HepG2 (cell line): ENCODE results near the gene SLC7A4. TPM values are rescaled to one million over a fixed set of nuclear protein-coding genes. Genes with fewer than 3 reads are reported as not detected.

Experiments used
- ATAC-seq: fragments of 200-7000 bp; cut with Tn5 transposase; 3 replicates; pipeline ENCODE4 v1.9.1; 2020; ENCODE audit warnings: mild to moderate bottlenecking, moderate library complexity
- BruUV-seq: library from RNA; stranded (reverse); fragments of 400-500 nt; replicated peaks from 2 replicates; lab custom pipeline; 2021; lab: Mats Ljungman, UMichigan
- CTCF ChIA-PET: fragments of 300-600 bp; formaldehyde crosslinking; extraction: SDS; loops from one replicate; lab custom pipeline; 2021; ENCODE audit warnings: low total read pairs, inconsistent platforms, low intra/inter-chr PET ratio; lab: Yijun Ruan, JAX
- POLR2A ChIA-PET: fragments of 350-600 bp; sonication (Branson Sonifier 250); formaldehyde crosslinking; loops from one replicate; lab custom pipeline; 2020; ENCODE audit warnings: antibody characterized with exemption, inconsistent platforms; lab: Yijun Ruan, JAX
- DNase-seq: peaks from one replicate; pipeline ENCODE4 v3.0.0-alpha.2; 2015; ENCODE audit warnings: low spot score
- FAIRE-seq: peaks from 3 replicates; lab custom pipeline; 2011; peaks lifted over from hg19 to GRCh38; lab: Jason Lieb, UNC
- H2AFZ ChIP-seq: one replicate; pipeline ENCODE4 v1.6.1; 2011; ENCODE audit warnings: low read length, inconsistent platforms
- H3K27ac ChIP-seq: fragments of 300-600 bp; 3 replicates; pipeline ENCODE4 v1.8.0; 2011; ENCODE audit warnings: mixed run types, mild to moderate bottlenecking, mixed read lengths, low read length, inconsistent platforms; ENCODE audit not compliant: insufficient read depth; ENCODE audit errors: extremely low read length
- H3K27me3 ChIP-seq, 2 experiments: fragments of 200-600 bp in 1 of 2; 2 replicates in 1 of 2; 3 replicates in 1 of 2; pipeline versions ENCODE4 v1.6.0 to v1.8.0; 2011; ENCODE audit warnings: low read length in 2 of 2, mild to moderate bottlenecking in 2 of 2, moderate library complexity in 2 of 2, inconsistent platforms in 1 of 2; ENCODE audit not compliant: insufficient read depth in 2 of 2, control insufficient read depth in 1 of 2
- H3K36me3 ChIP-seq, 2 experiments: fragments of 200-600 bp in 1 of 2; replicated peaks in 1 of 2; 2 replicates in 1 of 2; 3 replicates in 1 of 2; pipeline versions ENCODE4 v1.5.1 to v1.8.0; 2011; ENCODE audit warnings: low read length in 2 of 2, inconsistent platforms in 1 of 2; ENCODE audit not compliant: insufficient read depth in 2 of 2, control insufficient read depth in 1 of 2
- H3K4me1 ChIP-seq: 2 replicates; pipeline ENCODE4 v1.5.1; 2012; ENCODE audit warnings: low read length, inconsistent platforms; ENCODE audit not compliant: insufficient read depth
- H3K4me2 ChIP-seq: 2 replicates; pipeline ENCODE4 v1.6.0; 2011; ENCODE audit warnings: low read depth, low read length, inconsistent platforms
- H3K4me3 ChIP-seq, 3 experiments: fragments of 200-600 bp in 1 of 3; sonication (generic), shearing (Covaris generic) in 1 of 3; replicated peaks in 1 of 3; 2 replicates each; pipeline ENCODE4 v1.5.1; 2011 to 2016; ENCODE audit warnings: low read length in 3 of 3, inconsistent platforms in 2 of 3, low read depth in 2 of 3, mild to moderate bottlenecking in 2 of 3, control low read depth in 1 of 3, mixed read lengths in 1 of 3; ENCODE audit not compliant: insufficient read depth in 1 of 3
- H3K79me2 ChIP-seq: one replicate; pipeline ENCODE4 v1.6.1; 2011; ENCODE audit warnings: low read length, inconsistent platforms; ENCODE audit not compliant: insufficient read depth
- H3K9ac ChIP-seq: 2 replicates; pipeline ENCODE4 v1.6.0; 2011; ENCODE audit warnings: mild to moderate bottlenecking, low read depth, low read length, inconsistent platforms; ENCODE audit not compliant: insufficient read depth
- H3K9me3 ChIP-seq: 2 replicates; pipeline ENCODE4 v1.5.1; 2012; ENCODE audit warnings: mild to moderate bottlenecking, low read length
- H4K20me1 ChIP-seq: 2 replicates; pipeline ENCODE4 v1.6.0; 2011; ENCODE audit warnings: inconsistent platforms, mild to moderate bottlenecking, low read length, moderate library complexity; ENCODE audit not compliant: insufficient read depth
- ATM ChIP-seq: fragments of 450-650 bp; IDR thresholded peaks from 2 replicates; pipeline ENCODE4 v1.7.1; 2017; ENCODE audit warnings: mild to moderate bottlenecking, borderline replicate concordance
- GMEB2 ChIP-seq: IDR thresholded peaks from 2 replicates; pipeline ENCODE4 v1.6.1; 2016; ENCODE audit warnings: missing biosample characterization, missing genetic modification reagents, low read depth
- JARID2 ChIP-seq: sonication (generic); formaldehyde crosslinking; IDR thresholded peaks from 2 replicates; pipeline ENCODE4 v1.8.1; 2023; ENCODE audit warnings: missing genetic modification reagents, inconsistent platforms; ENCODE audit not compliant: insufficient replicate concordance
- KIAA2018 ChIP-seq: sonication (generic); formaldehyde crosslinking; IDR thresholded peaks from 2 replicates; pipeline ENCODE4 v1.5.0; 2020; ENCODE audit warnings: mild to moderate bottlenecking, missing genetic modification reagents, borderline replicate concordance
- KLF15 ChIP-seq: sonication (generic); formaldehyde crosslinking; IDR thresholded peaks from 2 replicates; pipeline ENCODE4 v1.8.1; 2023; ENCODE audit warnings: borderline replicate concordance, mild to moderate bottlenecking, inconsistent platforms, missing genetic modification reagents, mixed read lengths
- PAX8 ChIP-seq: sonication (generic); formaldehyde crosslinking; IDR thresholded peaks from 2 replicates; pipeline ENCODE4 v1.8.0; 2022; ENCODE audit warnings: mild to moderate bottlenecking, missing genetic modification reagents, borderline replicate concordance
- REL ChIP-seq: sonication (generic); formaldehyde crosslinking; conservative IDR thresholded peaks from 2 replicates; pipeline ENCODE4 v1.8.0; 2022; ENCODE audit warnings: mild to moderate bottlenecking, missing genetic modification reagents, moderate library complexity
- ZFY ChIP-seq: sonication (generic); formaldehyde crosslinking; IDR thresholded peaks from 2 replicates; pipeline ENCODE4 v1.4.0; 2020; ENCODE audit warnings: missing genetic modification reagents
- ZIK1 ChIP-seq: sonication (generic); formaldehyde crosslinking; IDR thresholded peaks from 2 replicates; pipeline ENCODE4 v1.5.0; 2020; ENCODE audit warnings: mild to moderate bottlenecking, low read depth, missing genetic modification reagents, borderline replicate concordance
- ZKSCAN5 ChIP-seq: sonication (generic); formaldehyde crosslinking; IDR thresholded peaks from 2 replicates; pipeline ENCODE4 v1.5.1; 2020; ENCODE audit warnings: mild to moderate bottlenecking, missing genetic modification reagents
- ZNF234 ChIP-seq: sonication (generic); formaldehyde crosslinking; conservative IDR thresholded peaks from 2 replicates; pipeline ENCODE4 v1.5.1; 2020; ENCODE audit warnings: mild to moderate bottlenecking, missing genetic modification reagents
- ZNF3 ChIP-seq: IDR thresholded peaks from 2 replicates; pipeline ENCODE4 v1.7.0; 2017; ENCODE audit warnings: inconsistent platforms
- ZNF598 ChIP-seq: sonication (generic); formaldehyde crosslinking; IDR thresholded peaks from 2 replicates; pipeline ENCODE4 v1.5.1; 2020; ENCODE audit warnings: mild to moderate bottlenecking, missing genetic modification reagents, borderline replicate concordance
- ZNF670 ChIP-seq: sonication (generic); formaldehyde crosslinking; IDR thresholded peaks from 2 replicates; pipeline ENCODE4 v1.8.0; 2022; ENCODE audit warnings: mild to moderate bottlenecking, missing genetic modification reagents, borderline replicate concordance
- WGBS: methylation state at CpG from one replicate; pipeline ENCODE4 v1.1.6; 2017; ENCODE audit warnings: low lambda C conversion rate; 5-methylcytosine and 5-hydroxymethylcytosine counted together
- in situ Hi-C: cut with HindIII; loops from 2 replicates; pipeline ENCODE4 v1.10.0; 2017; ENCODE audit warnings: low pct_unique_long_range_greater_than_20kb; ENCODE audit not compliant: extremely low pct_ligation_motif_present
- intact Hi-C: fragments of 100-400 bp; cut with micrococcal nuclease; formaldehyde crosslinking; loops from one replicate; pipeline ENCODE4 v1.10.0; 2022; ENCODE audit not compliant: unreplicated experiment
- polyA plus RNA-seq, 8 experiments: library from polyadenylated mRNA; depleted of rRNA in 3 of 8; stranded (reverse) in 7 of 8; unstranded in 1 of 8; fragments of >200 nt; fragmentation: Illumina TruSeq in 4 of 8; extraction: Trizol in 4 of 8; gene quantifications; 2 replicates each; pipeline versions ENCODE4 v1.2.1 to v1.2.3, GENCODE V29; 2011 to 2016; ENCODE audit warnings: low read depth in 4 of 8, missing spikeins in 1 of 8, mixed read lengths in 1 of 8; ENCODE audit not compliant: insufficient read depth in 1 of 8
- total RNA-seq, 5 experiments: library from RNA; depleted of rRNA; stranded (reverse); fragments of >200 nt; fragmentation: Illumina TruSeq; extraction: Trizol; gene quantifications; 2 replicates each; pipeline ENCODE4 v1.2.3, GENCODE V29; 2016; ENCODE audit warnings: low read depth in 1 of 5

The SLC7A4 gene
- total and polyA plus RNA-seq, 2 of the 13 experiments (the other 11 are each of a cell fraction or from before 2014, with no cell fraction given) = not detected

- TF ChIP-seq GMEB2 (CRISPR knock-in tag) (no peak), JARID2 (CRISPR knock-in tag) (no peak), ZNF234 (CRISPR knock-in tag) (no peak), ZNF670 (CRISPR knock-in tag) (no peak), KLF15 (CRISPR knock-in tag) (no peak)
Measured at GRCh38 chr22:21047730-21048129, 15.4 kb upstream of the SLC7A4 start (continued).

GRCh38 chr22:21047035-21047661 lies 14.8 kb upstream of the SLC7A4 start:
- H3K79me2 ChIP-seq = no peaks in the 10 kb centered on the region
- H3K4me3 ChIP-seq = no peak overlapping the region
- DNase-seq = no peak
- H3K9ac ChIP-seq = no peak overlapping the region
- peaks cover 7 to 37% of the 10 kb centered on the region in 2 experiments; a peak in 4 of 5 replicates for H3K27me3 ChIP-seq
- in situ Hi-C loops (no loop called here), intact Hi-C loops (no loop called here)
- peaks cover 12% of the 10 kb centered on the region; the same call in 1 of the 2 replicates for H3K4me1 ChIP-seq
- no peak overlapping the region for H2AFZ ChIP-seq
- H3K9me3 ChIP-seq = no peaks in the 10 kb centered on the region
- BruUV-seq = no TSS peak
- CTCF ChIA-PET = no interaction called here
- POLR2A ChIA-PET = no interaction called here
- no peaks in the 10 kb centered on the region; the same call in 1 of the 2 replicates for H4K20me1 ChIP-seq
- FAIRE-seq = no peak
- no peak for ATAC-seq
- H3K36me3 ChIP-seq = no peaks in the 10 kb centered on the region
- 26% methylated on average over 5 of the region's 14 CpGs for WGBS
- H3K4me2 ChIP-seq = no peak overlapping the region
- no peak overlapping the region for H3K27ac ChIP-seq
- TF ChIP-seq KIAA2018 (CRISPR knock-in tag) (no peak), PAX8 (CRISPR knock-in tag) (no peak), ZNF3 (CRISPR knock-in tag) (no peak), ZIK1 (CRISPR knock-in tag) (no peak), ZKSCAN5 (CRISPR knock-in tag) (no peak), ZNF598 (CRISPR knock-in tag) (no peak), REL (CRISPR knock-in tag) (no peak), ZFY (CRISPR knock-in tag) (no peak), ATM (no peak)
